ENCODE results near the gene LCNL1.

LCNL1 gene

GRCh38 chr9:136994180-136994887 is 11.5 kb downstream of the LCNL1 start:
- H3K4me3 ChIP-seq (ENCODE audit: insufficient read depth, low read depth, low read length), result no peak overlapping the region
- 79 to 82% methylated on average over 54 of the region's 54 CpGs for whole genome bisulfite sequencing, 2 experiments

GRCh38 chr9:136994888-136995230 is 12.1 kb downstream of the LCNL1 start:
- peaks cover 37% of the 10 kb centered on the region for H3K27me3 ChIP-seq (ENCODE audit: control insufficient read depth, insufficient read depth, low read length, poor library complexity, severe bottlenecking)
- no peak overlapping the region for H3K27ac ChIP-seq (ENCODE audit: insufficient read depth, low read depth, low read length, poor library complexity, severe bottlenecking)
- H3K4me1 ChIP-seq (ENCODE audit: control insufficient read depth, insufficient read depth, low read length), result peaks cover 22% of the 10 kb centered on the region
- H3K4me3 ChIP-seq (ENCODE audit: insufficient read depth, low read depth, low read length), result no peak overlapping the region
- WGBS, 2 experiments, result 71 to 72% methylated on average over 40 of the region's 40 CpGs
- no peaks in the 10 kb centered on the region for H3K9me3 ChIP-seq (ENCODE audit: control insufficient read depth, low read length)
- H3K36me3 ChIP-seq (ENCODE audit: control insufficient read depth, insufficient read depth, low read length), result no peaks in the 10 kb centered on the region

More at GRCh38 chr9:136994180-136994887, 11.5 kb downstream of the LCNL1 start:
- Histone ChIP-seq H3K27ac (ENCODE audit: insufficient read depth, low read depth, low read length, poor library complexity, severe bottlenecking) (no peak overlapping the region), H3K27me3 (ENCODE audit: control insufficient read depth, insufficient read depth, low read length, poor library complexity, severe bottlenecking) (peaks cover 37% of the 10 kb centered on the region), H3K4me1 (ENCODE audit: control insufficient read depth, insufficient read depth, low read length) (peaks cover 22% of the 10 kb centered on the region), H3K36me3 (ENCODE audit: control insufficient read depth, insufficient read depth, low read length) (no peaks in the 10 kb centered on the region), H3K9me3 (ENCODE audit: control insufficient read depth, low read length) (no peaks in the 10 kb centered on the region)

GRCh38 chr9:136995362-136995761 is 12.6 kb downstream of the LCNL1 start:
- H3K27ac ChIP-seq (ENCODE audit: insufficient read depth, low read depth, low read length, poor library complexity, severe bottlenecking), result no peak overlapping the region
- H3K27me3 ChIP-seq (ENCODE audit: control insufficient read depth, insufficient read depth, low read length, poor library complexity, severe bottlenecking), result peaks cover 37% of the 10 kb centered on the region
- H3K36me3 ChIP-seq (ENCODE audit: control insufficient read depth, insufficient read depth, low read length), result no peaks in the 10 kb centered on the region
- peaks cover 22% of the 10 kb centered on the region for H3K4me1 ChIP-seq (ENCODE audit: control insufficient read depth, insufficient read depth, low read length)
- 87 to 89% methylated on average over 30 of the region's 30 CpGs for WGBS, 2 experiments
- no peaks in the 10 kb centered on the region for H3K9me3 ChIP-seq (ENCODE audit: control insufficient read depth, low read length)
- no peak overlapping the region for H3K4me3 ChIP-seq (ENCODE audit: insufficient read depth, low read depth, low read length)

- H3K4me1 ChIP-seq (ENCODE audit: control insufficient read depth, insufficient read depth, low read length), result peaks cover 22% of the 10 kb centered on the region
- no peak overlapping the region for H3K4me3 ChIP-seq (ENCODE audit: insufficient read depth, low read depth, low read length)
- no peaks in the 10 kb centered on the region for H3K36me3 ChIP-seq (ENCODE audit: control insufficient read depth, insufficient read depth, low read length)
- H3K27ac ChIP-seq (ENCODE audit: insufficient read depth, low read depth, low read length, poor library complexity, severe bottlenecking), result no peak overlapping the region
- no peaks in the 10 kb centered on the region for H3K9me3 ChIP-seq (ENCODE audit: control insufficient read depth, low read length)
- WGBS, 2 experiments, result 88 to 91% methylated on average over 12 of the region's 12 CpGs
- H3K27me3 ChIP-seq (ENCODE audit: control insufficient read depth, insufficient read depth, low read length, poor library complexity, severe bottlenecking), result peaks cover 37% of the 10 kb centered on the region
These were observed 13.0 kb downstream of the LCNL1 start for GRCh38 chr9:136995772-136996311.

GRCh38 chr9:136996361-136997292 is 13.8 kb downstream of the LCNL1 start, which contains the start of gene CLIC3:
TSS of gene CLIC3 (minus strand) at chr9:136996568. CDS start at chr9:136996543, 25 bp downstream.
- 48 to 49% methylated on average over 35 of the region's 35 CpGs for WGBS, 2 experiments
- Histone ChIP-seq H3K4me1 (ENCODE audit: control insufficient read depth, insufficient read depth, low read length) (peaks cover 22% of the 10 kb centered on the region), H3K27ac (ENCODE audit: insufficient read depth, low read depth, low read length, poor library complexity, severe bottlenecking) (no peak within 1 kb of the TSS), H3K9me3 (ENCODE audit: control insufficient read depth, low read length) (no peaks in the 10 kb centered on the region), H3K36me3 (ENCODE audit: control insufficient read depth, insufficient read depth, low read length) (no peaks in the 10 kb centered on the region), H3K4me3 (ENCODE audit: insufficient read depth, low read depth, low read length) (no peak within 1 kb of the TSS), H3K27me3 (ENCODE audit: control insufficient read depth, insufficient read depth, low read length, poor library complexity, severe bottlenecking) (peaks cover 30% of the 10 kb centered on the region)

- Histone ChIP-seq H3K36me3 (ENCODE audit: control insufficient read depth, insufficient read depth, low read length) (no peaks in the 10 kb centered on the region), H3K9me3 (ENCODE audit: control insufficient read depth, low read length) (no peaks in the 10 kb centered on the region), H3K27ac (ENCODE audit: insufficient read depth, low read depth, low read length, poor library complexity, severe bottlenecking) (no peak overlapping the region), H3K4me1 (ENCODE audit: control insufficient read depth, insufficient read depth, low read length) (peaks cover 22% of the 10 kb centered on the region), H3K27me3 (ENCODE audit: control insufficient read depth, insufficient read depth, low read length, poor library complexity, severe bottlenecking) (peaks cover 30% of the 10 kb centered on the region), H3K4me3 (ENCODE audit: insufficient read depth, low read depth, low read length) (no peak overlapping the region)
- 83 to 86% methylated on average over 10 of the region's 10 CpGs for WGBS, 2 experiments
These were observed 14.6 kb downstream of the LCNL1 start for GRCh38 chr9:136997371-136997770.

- 92 to 93% methylated on average over 18 of the region's 18 CpGs for WGBS, 2 experiments
- Histone ChIP-seq H3K4me1 (ENCODE audit: control insufficient read depth, insufficient read depth, low read length) (peaks cover 20% of the 10 kb centered on the region), H3K27ac (ENCODE audit: insufficient read depth, low read depth, low read length, poor library complexity, severe bottlenecking) (no peak overlapping the region), H3K27me3 (ENCODE audit: control insufficient read depth, insufficient read depth, low read length, poor library complexity, severe bottlenecking) (peaks cover 30% of the 10 kb centered on the region), H3K9me3 (ENCODE audit: control insufficient read depth, low read length) (no peaks in the 10 kb centered on the region), H3K4me3 (ENCODE audit: insufficient read depth, low read depth, low read length) (no peak overlapping the region), H3K36me3 (ENCODE audit: control insufficient read depth, insufficient read depth, low read length) (no peaks in the 10 kb centered on the region)
These were observed 15.0 kb downstream of the LCNL1 start for GRCh38 chr9:136997830-136998234.

- H3K4me1 ChIP-seq (ENCODE audit: control insufficient read depth, insufficient read depth, low read length), result peaks cover 13% of the 10 kb centered on the region
- 89 to 93% methylated on average over 10 of the region's 10 CpGs for WGBS, 2 experiments
- H3K27me3 ChIP-seq (ENCODE audit: control insufficient read depth, insufficient read depth, low read length, poor library complexity, severe bottlenecking), result peaks cover 10% of the 10 kb centered on the region
- H3K27ac ChIP-seq (ENCODE audit: insufficient read depth, low read depth, low read length, poor library complexity, severe bottlenecking), result no peak overlapping the region
- H3K4me3 ChIP-seq (ENCODE audit: insufficient read depth, low read depth, low read length), result no peak overlapping the region
- no peaks in the 10 kb centered on the region for H3K9me3 ChIP-seq (ENCODE audit: control insufficient read depth, low read length)
- H3K36me3 ChIP-seq (ENCODE audit: control insufficient read depth, insufficient read depth, low read length), result no peaks in the 10 kb centered on the region
These were observed 17.6 kb downstream of the LCNL1 start for GRCh38 chr9:137000177-137000930.

- Histone ChIP-seq H3K36me3 (ENCODE audit: control insufficient read depth, insufficient read depth, low read length) (no peaks in the 10 kb centered on the region), H3K27ac (ENCODE audit: insufficient read depth, low read depth, low read length, poor library complexity, severe bottlenecking) (no peak overlapping the region), H3K9me3 (ENCODE audit: control insufficient read depth, low read length) (no peaks in the 10 kb centered on the region), H3K4me3 (ENCODE audit: insufficient read depth, low read depth, low read length) (no peak overlapping the region), H3K27me3 (ENCODE audit: control insufficient read depth, insufficient read depth, low read length, poor library complexity, severe bottlenecking) (no peaks in the 10 kb centered on the region), H3K4me1 (ENCODE audit: control insufficient read depth, insufficient read depth, low read length) (peaks cover 3% of the 10 kb centered on the region)
- 91 to 92% methylated on average over 18 to 20 of the region's 20 CpGs for WGBS, 2 experiments
These were observed 19.3 kb downstream of the LCNL1 start for GRCh38 chr9:137001857-137002645.
